ENCODE data around the gene ATG7.

The ATG7 gene

DNA sequence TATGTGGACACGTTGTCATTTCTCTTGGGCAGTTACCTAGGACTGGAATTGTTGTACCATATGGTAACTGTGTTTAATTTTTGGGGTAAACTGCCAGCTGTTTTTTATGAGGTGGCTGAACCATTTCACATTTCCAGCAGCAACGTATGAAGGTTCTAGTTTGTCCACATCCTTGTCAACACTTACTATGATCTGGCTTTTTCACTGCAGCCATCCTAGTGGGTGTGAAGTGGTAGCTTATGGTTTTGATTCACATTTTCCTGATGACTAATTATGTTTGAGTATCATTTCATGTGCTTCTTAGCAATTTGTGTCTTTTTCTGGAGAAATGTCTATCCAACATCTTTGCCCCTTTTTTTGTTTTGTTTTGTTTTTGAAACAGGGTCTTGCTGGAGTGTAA, 275.3 kb downstream of the ATG7 start:
- Histone ChIP-seq H3K36me3 (ENCODE audit: control insufficient read depth, insufficient read depth, low read length) (no peaks in the 10 kb centered on the region), H3K4me3 (ENCODE audit: low read length) (no peak overlapping the region), H3K4me1 (ENCODE audit: control insufficient read depth, insufficient read depth, low read length) (no peaks in the 10 kb centered on the region), H3K27me3 (ENCODE audit: control insufficient read depth, insufficient read depth, low read length) (no peaks in the 10 kb centered on the region), H3K27ac (ENCODE audit: low read depth, low read length) (no peak overlapping the region), H3K9ac (ENCODE audit: low read length) (no peak overlapping the region)

- H3K27ac ChIP-seq (ENCODE audit: low read depth, low read length): no peak overlapping the region
- H3K4me1 ChIP-seq (ENCODE audit: control insufficient read depth, insufficient read depth, low read length): no peaks in the 10 kb centered on the region
- H3K36me3 ChIP-seq (ENCODE audit: control insufficient read depth, insufficient read depth, low read length): no peaks in the 10 kb centered on the region
- H3K4me3 ChIP-seq (ENCODE audit: low read length): no peak overlapping the region
- H3K9ac ChIP-seq (ENCODE audit: low read length): no peak overlapping the region
- no peaks in the 10 kb centered on the region for H3K27me3 ChIP-seq (ENCODE audit: control insufficient read depth, insufficient read depth, low read length)
Measured at GRCh38 chr3:11548721-11549131, 276.5 kb downstream of the ATG7 start.

GRCh38 chr3:11549580-11550140, 277.5 kb downstream of the ATG7 start:
- H3K9ac ChIP-seq (ENCODE audit: low read length): no peak overlapping the region
- no peaks in the 10 kb centered on the region for H3K36me3 ChIP-seq (ENCODE audit: control insufficient read depth, insufficient read depth, low read length)
- no peak overlapping the region for H3K27ac ChIP-seq (ENCODE audit: low read depth, low read length)
- H3K4me3 ChIP-seq (ENCODE audit: low read length): no peak overlapping the region
- H3K27me3 ChIP-seq (ENCODE audit: control insufficient read depth, insufficient read depth, low read length): no peaks in the 10 kb centered on the region
- H3K4me1 ChIP-seq (ENCODE audit: control insufficient read depth, insufficient read depth, low read length): no peaks in the 10 kb centered on the region

DNA sequence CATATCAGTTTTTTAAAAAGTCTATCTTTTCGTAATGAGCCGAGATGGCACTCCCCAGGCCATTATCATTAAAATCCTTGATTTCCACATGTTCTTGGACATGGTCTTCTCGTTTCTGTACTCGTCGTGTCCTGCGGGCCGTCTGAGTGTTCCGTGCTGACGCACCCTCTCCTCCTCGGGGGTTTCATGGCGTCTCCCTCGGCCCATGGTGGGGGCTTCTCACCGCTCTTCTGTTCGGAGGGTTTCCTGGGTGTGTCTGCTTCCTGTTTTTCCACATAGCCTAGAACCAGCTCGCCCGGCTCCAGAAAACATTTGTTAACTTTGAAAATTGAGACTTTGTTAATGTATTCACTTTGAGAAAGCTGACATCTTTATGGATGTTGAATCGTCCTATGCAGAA, 278.8 kb downstream of the ATG7 start:
- no peaks in the 10 kb centered on the region for H3K27me3 ChIP-seq (ENCODE audit: control insufficient read depth, insufficient read depth, low read length)
- H3K4me3 ChIP-seq (ENCODE audit: low read length): no peak overlapping the region
- H3K4me1 ChIP-seq (ENCODE audit: control insufficient read depth, insufficient read depth, low read length): no peaks in the 10 kb centered on the region
- H3K36me3 ChIP-seq (ENCODE audit: control insufficient read depth, insufficient read depth, low read length): no peaks in the 10 kb centered on the region
- H3K27ac ChIP-seq (ENCODE audit: low read depth, low read length): no peak overlapping the region
- H3K9ac ChIP-seq (ENCODE audit: low read length): no peak overlapping the region

DNA sequence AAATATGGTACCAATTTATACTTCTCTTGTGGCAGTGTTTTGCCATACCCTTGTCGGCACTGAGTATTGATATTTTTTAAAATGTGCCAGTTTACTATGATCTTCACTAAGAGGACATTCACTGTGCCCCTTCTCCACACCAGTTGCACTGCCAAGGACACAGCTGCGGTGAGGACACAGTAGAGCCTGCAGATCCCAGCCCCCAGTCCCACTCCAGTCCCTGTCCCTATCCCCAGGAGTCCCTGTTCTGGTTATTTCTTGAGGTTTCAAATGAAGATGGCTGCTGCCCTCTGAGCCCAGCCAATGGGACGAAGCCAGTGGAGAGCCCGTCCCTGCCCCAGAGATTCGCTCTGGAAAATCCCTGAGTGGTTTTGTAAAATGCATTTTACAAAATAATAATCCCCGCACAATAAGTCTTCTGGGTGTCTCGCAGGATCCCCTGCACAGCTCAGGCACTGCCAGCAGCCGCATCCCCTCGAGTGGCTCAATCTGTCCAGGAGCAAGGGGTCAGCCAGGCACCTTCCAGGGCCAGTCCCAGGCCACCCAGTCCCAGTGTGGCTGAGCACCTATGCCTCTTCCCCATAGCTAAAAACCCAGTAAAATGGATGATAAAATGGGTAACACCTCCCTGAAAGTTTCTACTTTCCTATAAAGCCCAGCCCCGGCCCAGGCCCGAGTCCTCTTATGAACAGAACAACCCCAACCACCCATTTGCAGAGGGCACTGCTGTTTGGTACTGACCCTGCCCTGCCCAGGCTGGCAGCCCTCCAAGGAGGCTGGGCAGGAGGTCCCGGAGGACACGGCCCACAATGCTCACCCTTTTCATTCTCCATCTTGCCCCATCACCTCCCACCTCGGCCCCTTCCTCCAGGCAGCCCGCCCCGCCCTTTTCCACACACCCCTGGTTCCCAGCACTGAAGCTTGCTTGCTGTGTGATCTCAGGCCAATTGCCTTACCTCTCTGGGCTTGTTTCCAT, 280.4 kb downstream of the ATG7 start:
- Histone ChIP-seq H3K4me3 (ENCODE audit: low read length) (no peak overlapping the region), H3K27me3 (ENCODE audit: control insufficient read depth, insufficient read depth, low read length) (no peaks in the 10 kb centered on the region), H3K9ac (ENCODE audit: low read length) (no peak overlapping the region), H3K4me1 (ENCODE audit: control insufficient read depth, insufficient read depth, low read length) (peaks cover 8% of the 10 kb centered on the region), H3K27ac (ENCODE audit: low read depth, low read length) (no peak overlapping the region), H3K36me3 (ENCODE audit: control insufficient read depth, insufficient read depth, low read length) (no peaks in the 10 kb centered on the region)

GRCh38 chr3:11553436-11554235, 281.4 kb downstream of the ATG7 start:
- Histone ChIP-seq H3K27me3 (ENCODE audit: control insufficient read depth, insufficient read depth, low read length) (no peaks in the 10 kb centered on the region), H3K4me3 (ENCODE audit: low read length) (no peak overlapping the region), H3K4me1 (ENCODE audit: control insufficient read depth, insufficient read depth, low read length) (peaks cover 13% of the 10 kb centered on the region), H3K27ac (ENCODE audit: low read depth, low read length) (no peak overlapping the region), H3K9ac (ENCODE audit: low read length) (no peak overlapping the region), H3K36me3 (ENCODE audit: control insufficient read depth, insufficient read depth, low read length) (peaks cover 2% of the 10 kb centered on the region)

DNA sequence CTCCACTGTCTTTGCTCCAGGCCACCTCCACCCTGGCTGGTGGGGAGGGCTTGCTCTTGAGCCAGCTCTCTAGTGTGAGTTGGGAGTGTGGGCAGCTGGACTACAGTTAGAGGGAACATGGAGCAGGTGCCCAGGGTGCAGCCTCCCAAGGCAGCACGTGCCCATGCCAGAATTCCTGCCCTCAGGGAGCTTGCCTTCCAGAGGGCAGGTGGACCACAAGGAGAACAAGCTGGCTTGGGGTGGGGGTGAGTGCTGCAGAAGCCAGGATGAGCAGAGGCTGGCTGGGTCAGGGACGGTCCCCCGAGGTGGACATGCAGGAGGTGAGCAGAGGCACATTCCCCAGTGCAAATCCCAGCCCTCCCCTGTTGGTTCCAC, 282.0 kb downstream of the ATG7 start:
- H3K9ac ChIP-seq (ENCODE audit: low read length): no peak overlapping the region
- H3K36me3 ChIP-seq (ENCODE audit: control insufficient read depth, insufficient read depth, low read length): peaks cover 2% of the 10 kb centered on the region
- peaks cover 13% of the 10 kb centered on the region for H3K4me1 ChIP-seq (ENCODE audit: control insufficient read depth, insufficient read depth, low read length)
- H3K27ac ChIP-seq (ENCODE audit: low read depth, low read length): no peak overlapping the region
- H3K27me3 ChIP-seq (ENCODE audit: control insufficient read depth, insufficient read depth, low read length): no peaks in the 10 kb centered on the region
- H3K4me3 ChIP-seq (ENCODE audit: low read length): no peak overlapping the region

- H3K36me3 ChIP-seq (ENCODE audit: control insufficient read depth, insufficient read depth, low read length): peaks cover 2% of the 10 kb centered on the region
- H3K9ac ChIP-seq (ENCODE audit: low read length): no peak overlapping the region
- no peak overlapping the region for H3K27ac ChIP-seq (ENCODE audit: low read depth, low read length)
- H3K27me3 ChIP-seq (ENCODE audit: control insufficient read depth, insufficient read depth, low read length): no peaks in the 10 kb centered on the region
- peaks cover 13% of the 10 kb centered on the region for H3K4me1 ChIP-seq (ENCODE audit: control insufficient read depth, insufficient read depth, low read length)
- H3K4me3 ChIP-seq (ENCODE audit: low read length): no peak overlapping the region
Measured at GRCh38 chr3:11554666-11555065, 282.5 kb downstream of the ATG7 start.

DNA sequence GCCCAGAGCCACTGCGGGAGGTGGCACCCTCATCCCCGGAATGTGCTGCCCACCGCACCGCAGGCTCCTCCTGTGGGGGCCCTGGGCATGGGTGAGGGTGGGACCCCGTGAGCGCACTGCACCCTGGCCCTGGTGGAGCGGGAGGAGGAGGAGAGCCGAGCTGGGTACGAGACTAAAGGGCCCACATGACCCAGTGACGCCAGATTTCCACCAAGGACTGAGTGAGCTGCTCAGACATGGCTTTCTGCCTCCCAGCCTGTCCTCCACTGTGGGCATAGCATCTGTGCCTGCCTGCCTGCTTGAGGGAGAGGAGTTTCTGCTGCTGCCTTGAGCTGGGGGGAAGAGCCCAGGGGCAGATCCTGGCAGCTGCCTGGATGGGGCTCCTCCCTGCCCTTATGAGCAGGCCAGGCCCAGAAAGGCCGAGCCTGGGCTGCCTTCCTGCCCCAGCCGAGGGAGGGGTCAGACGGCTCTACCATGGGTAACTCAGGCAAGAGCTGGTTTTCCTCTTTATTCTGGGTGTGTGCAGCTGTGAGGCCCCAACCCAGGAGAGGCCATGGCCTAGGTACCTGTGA, 283.1 kb downstream of the ATG7 start:
- Histone ChIP-seq H3K36me3 (ENCODE audit: control insufficient read depth, insufficient read depth, low read length) (peaks cover 2% of the 10 kb centered on the region), H3K4me1 (ENCODE audit: control insufficient read depth, insufficient read depth, low read length) (peaks cover 13% of the 10 kb centered on the region), H3K9ac (ENCODE audit: low read length) (no peak overlapping the region), H3K4me3 (ENCODE audit: low read length) (no peak overlapping the region), H3K27ac (ENCODE audit: low read depth, low read length) (no peak overlapping the region), H3K27me3 (ENCODE audit: control insufficient read depth, insufficient read depth, low read length) (no peaks in the 10 kb centered on the region)

- Histone ChIP-seq H3K4me3 (ENCODE audit: low read length) (no peak overlapping the region), H3K36me3 (ENCODE audit: control insufficient read depth, insufficient read depth, low read length) (peaks cover 2% of the 10 kb centered on the region), H3K27me3 (ENCODE audit: control insufficient read depth, insufficient read depth, low read length) (no peaks in the 10 kb centered on the region), H3K4me1 (ENCODE audit: control insufficient read depth, insufficient read depth, low read length) (peaks cover 13% of the 10 kb centered on the region), H3K27ac (ENCODE audit: low read depth, low read length) (no peak overlapping the region), H3K9ac (ENCODE audit: low read length) (no peak overlapping the region)
Measured at GRCh38 chr3:11555881-11556633, 283.9 kb downstream of the ATG7 start.

DNA sequence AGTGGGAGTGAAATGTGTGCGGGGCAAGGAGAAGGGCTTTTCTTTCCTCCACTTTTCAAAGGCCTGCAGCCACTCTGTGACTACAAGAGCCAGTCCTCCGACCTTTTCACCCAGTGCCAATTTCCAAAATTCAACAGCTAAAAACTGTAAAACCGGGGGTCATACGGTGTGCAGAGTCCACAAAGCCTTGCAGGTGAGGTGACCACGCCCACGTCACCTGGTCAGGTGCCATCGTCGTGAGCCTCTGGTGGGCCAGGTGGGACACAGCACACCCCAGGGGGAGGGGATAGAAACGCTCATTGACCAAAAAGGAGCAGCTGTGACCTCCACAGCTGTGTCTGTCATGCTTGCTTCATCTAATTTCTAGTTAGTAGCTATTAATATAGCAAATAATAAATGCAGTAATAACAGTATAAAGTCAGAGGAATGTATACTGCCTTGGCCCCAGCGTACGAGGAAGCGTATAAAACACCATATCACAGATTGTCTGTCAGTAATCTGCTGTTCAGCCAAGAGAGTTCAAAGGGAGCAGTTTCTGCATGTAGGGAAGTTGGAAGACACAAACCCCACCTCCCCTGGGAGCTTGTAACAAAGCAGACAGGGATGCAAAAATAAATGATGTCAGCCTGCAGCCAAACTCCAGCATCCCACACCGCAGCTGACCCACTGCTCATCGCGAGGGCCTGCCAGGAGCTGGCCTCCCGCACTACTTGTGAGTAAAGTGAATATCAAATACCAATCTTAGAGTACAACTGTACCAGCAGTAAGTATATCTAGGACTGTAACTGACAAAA, 284.9 kb downstream of the ATG7 start:
- H3K27ac ChIP-seq (ENCODE audit: low read depth, low read length): peak overlapping the region; percentile 25

More for the DNA sequence above, 284.9 kb downstream of the ATG7 start:
- Histone ChIP-seq H3K4me3 (ENCODE audit: low read length) (no peak overlapping the region), H3K27me3 (ENCODE audit: control insufficient read depth, insufficient read depth, low read length) (no peaks in the 10 kb centered on the region), H3K9ac (ENCODE audit: low read length) (peak overlapping the region; percentile 25), H3K4me1 (ENCODE audit: control insufficient read depth, insufficient read depth, low read length) (peaks cover 18% of the 10 kb centered on the region), H3K36me3 (ENCODE audit: control insufficient read depth, insufficient read depth, low read length) (peaks cover 2% of the 10 kb centered on the region)

Measured in rectal smooth muscle tissue (tissue), 1 donor.